Stimulated activated CD4-positive, alpha-beta T cell treated with anti-CD3 and anti-CD28 coated beads, Interleukin-1b, Interleukin-23, amount 100 ng/mL, for 24 hours (primary cell): ENCODE results near the gene PI4KA.
A peak's percentile ranks its signal among the peaks of the same experiment; 100 is the strongest.

ENCODE experiments used
- DNase-seq, 4 experiments: peaks; one replicate each; pipeline ENCODE4 v3.0.0-alpha.2; 2020; ENCODE audit warnings: low read depth in 4 of 4, low spot score in 1 of 4

PI4KA gene

DNA sequence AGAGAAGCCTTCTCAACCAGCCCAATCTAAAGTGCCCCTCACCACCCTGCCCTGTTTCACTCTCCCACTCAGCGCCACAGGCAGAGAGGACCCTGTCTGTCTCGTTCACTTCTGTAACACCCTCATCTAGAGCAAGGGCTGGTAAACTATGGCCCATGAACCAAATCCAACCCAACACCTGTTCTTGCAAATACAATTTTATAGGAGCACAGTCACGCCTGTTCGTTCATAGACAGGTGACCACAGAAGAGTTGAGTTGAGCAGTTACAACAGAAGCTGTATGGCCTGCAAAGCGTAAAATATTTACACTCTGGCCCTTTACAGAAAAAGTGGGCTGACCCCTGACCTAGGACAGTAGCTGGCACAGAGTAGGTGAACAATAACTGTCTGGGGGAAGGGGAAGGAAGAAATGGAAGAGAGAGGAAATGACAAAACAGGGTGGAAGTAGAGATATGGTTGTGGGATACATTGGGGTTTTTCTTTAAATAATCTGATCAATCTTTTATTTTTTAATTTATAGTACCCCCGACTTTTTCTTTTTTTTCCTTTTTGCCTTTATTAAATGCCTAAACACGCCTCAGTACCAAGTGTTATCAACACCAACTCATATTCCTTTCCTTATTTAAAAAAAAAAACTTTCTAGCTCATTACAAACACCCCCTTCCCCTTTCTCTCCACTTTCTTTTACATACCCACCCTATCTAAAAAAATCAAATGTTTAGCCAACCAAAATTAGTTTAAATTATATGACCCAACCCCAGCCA lies 63.8 kb downstream of the PI4KA start:
- no peak for DNase-seq

- no peak for DNase-seq
These were observed 64.6 kb downstream of the PI4KA start for GRCh38 chr22:20793748-20794649.

- no peak for DNase-seq
These were observed 65.5 kb downstream of the PI4KA start for GRCh38 chr22:20792966-20793728.

- no peak for DNase-seq
These were observed 66.2 kb downstream of the PI4KA start for GRCh38 chr22:20792221-20792965.

DNA sequence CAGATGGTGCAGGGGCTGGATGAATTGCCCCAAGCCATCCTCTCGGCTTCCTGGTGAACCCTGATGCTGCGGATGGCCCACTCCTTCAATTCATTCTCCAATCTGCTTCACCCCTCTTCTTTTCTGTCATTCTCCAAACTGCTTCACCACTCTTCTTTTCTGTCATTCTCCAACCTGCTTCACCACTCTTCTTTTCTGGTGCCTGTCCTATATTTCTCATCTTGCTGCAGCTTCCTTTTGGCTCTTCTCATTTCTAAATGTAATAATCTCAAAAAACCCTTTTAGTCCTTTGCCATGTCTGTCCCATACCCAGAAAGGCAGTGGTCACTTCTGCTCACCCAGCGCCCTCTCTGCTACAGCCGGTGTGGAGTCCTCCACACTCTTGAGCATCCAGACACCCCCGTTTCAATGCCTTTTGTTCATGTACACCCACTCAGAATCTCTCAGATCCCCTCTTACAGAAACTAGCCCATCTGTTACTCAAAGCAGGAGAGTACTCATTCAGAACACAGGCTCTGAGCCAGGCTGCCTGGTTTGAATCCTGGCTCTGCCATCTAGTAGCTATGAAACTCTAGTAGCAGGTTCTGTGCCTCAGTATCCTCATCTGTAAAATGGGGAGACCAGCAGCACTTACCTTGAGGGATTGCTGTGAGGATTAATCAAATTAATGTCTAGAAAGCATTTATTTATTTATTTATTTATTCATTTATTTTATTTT lies 69.8 kb downstream of the PI4KA start:
- no peak for DNase-seq

- DNase-seq = no peak
These were observed 70.6 kb downstream of the PI4KA start for GRCh38 chr22:20787746-20788626.

- DNase-seq = no peak
These were observed 71.4 kb downstream of the PI4KA start for GRCh38 chr22:20787223-20787622.

DNA sequence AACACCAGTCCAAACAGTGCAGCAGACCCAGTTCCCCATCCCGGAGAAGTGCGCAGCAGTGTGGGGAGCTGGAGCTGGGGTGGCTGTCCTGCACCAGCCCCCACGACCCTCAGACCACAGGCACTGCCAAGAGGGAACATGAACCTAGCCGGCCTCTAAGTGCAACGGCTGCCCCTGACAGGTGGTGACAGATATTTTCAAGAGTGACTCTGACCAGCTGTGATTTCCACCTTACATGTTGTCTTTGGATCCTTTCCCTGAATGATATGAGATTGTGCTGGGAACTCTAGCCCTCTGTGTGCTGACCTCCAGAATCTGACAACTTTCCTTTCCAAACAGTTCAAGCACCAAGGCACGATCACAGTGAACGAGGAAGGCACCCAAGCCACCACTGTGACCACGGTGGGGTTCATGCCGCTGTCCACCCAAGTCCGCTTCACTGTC lies 72.1 kb downstream of the PI4KA start:
- no peak for DNase-seq

GRCh38 chr22:20786048-20786447 lies 72.6 kb downstream of the PI4KA start:
- no peak for DNase-seq

- no peak for DNase-seq
These were observed 73.2 kb downstream of the PI4KA start for GRCh38 chr22:20785415-20785814.

GRCh38 chr22:20783844-20784723 lies 74.5 kb downstream of the PI4KA start:
- DNase-seq = peak in 2 of 4 experiments; percentile 8 to 12

DNA sequence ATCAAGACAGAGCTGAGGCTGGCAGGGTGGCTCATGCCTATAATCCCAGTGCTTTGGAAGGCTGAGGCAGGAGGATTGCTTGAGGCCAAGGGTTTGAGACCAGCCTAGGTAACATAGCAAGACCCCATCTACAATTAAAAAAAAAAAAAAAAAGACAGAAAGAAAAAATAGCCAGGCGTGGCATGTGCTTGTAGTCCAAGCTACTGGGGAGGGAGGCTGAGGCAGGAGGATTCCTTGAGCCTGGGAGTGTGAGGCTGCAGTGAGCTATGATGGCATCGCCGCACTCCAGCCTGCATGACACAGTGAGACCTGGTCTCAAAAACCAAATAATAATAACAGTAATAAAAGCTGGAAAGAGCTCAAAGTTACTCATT lies 75.3 kb downstream of the PI4KA start:
- DNase-seq = no peak

DNA sequence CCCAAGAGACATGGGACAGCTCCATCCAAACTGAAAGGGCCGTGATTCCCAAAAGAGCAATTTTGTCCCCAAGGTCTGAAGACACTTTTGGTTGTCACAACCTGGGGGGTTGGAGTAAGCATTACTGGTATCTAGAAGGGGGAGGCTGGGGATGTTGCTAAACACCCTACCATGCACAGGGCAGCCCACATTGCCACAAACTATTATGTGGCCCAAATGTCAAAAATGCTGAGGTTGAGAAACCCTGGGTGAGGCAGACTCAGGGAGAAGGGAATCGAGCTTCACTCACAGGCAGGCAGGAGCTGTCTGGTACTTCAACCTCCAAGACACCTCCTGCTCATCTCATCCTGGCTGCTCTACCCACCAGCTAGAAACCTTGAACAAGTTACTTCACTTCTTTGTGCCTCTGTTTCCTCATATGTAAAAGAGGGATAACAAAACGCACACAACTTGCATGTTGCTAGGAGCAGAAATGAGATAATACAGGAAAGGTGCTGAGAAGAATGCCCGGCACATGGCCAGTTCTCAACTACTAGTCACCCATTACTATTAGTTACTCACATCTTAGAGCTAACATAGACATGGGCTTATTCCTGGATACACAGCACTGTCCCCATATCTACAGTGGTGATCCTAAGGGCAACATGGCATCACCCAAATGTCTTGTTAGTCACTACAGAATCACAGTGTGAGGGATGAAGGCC lies 75.9 kb downstream of the PI4KA start:
- DNase-seq = no peak

DNA sequence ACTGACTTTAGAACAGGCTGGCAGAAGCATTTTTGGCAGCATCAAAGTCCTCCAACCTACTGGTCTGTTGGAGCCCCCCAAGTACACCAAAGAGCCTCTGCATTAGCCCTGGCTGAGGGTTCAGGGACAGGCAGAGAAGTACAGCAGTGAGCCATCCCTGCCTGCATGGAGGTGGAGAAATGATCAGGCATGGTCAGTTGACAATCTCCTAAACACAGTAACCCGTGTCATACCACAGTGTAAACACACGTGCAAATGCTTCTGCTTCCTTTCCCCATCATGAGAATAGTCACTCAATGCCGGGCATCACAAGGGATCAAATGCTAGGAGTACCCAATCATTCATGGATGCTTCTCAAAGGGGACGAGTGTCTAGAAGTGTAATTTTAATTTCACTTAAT lies 76.5 kb downstream of the PI4KA start:
- no peak for DNase-seq

GRCh38 chr22:20781272-20781990 lies 77.2 kb downstream of the PI4KA start:
- DNase-seq = peak in 1 of 4 experiments; percentile 21

GRCh38 chr22:20779818-20780158 lies 78.8 kb downstream of the PI4KA start:
- no peak for DNase-seq
